B cell (primary cell): ENCODE results near the gene RFX3. TPM values are rescaled to one million over a fixed set of nuclear protein-coding genes. Genes with fewer than 3 reads are reported as not detected.
A peak's percentile ranks its signal among the peaks of the same experiment; 100 is the strongest.

Source experiments
- ATAC-seq: fragments of 200-7000 bp; cut with Tn5 transposase; one replicate; pipeline ENCODE4 v1.10.0; 2021; ENCODE audit warnings: low read depth, mild to moderate bottlenecking, moderate number of reproducible peaks, moderate library complexity
- CTCF ChIA-PET: fragments of 350-600 bp; sonication (Branson Sonifier 250); formaldehyde crosslinking; loops from one replicate; lab custom pipeline; 2021; ENCODE audit warnings: antibody characterized with exemption, inconsistent platforms; lab: Charles Lee
- POLR2A ChIA-PET: fragments of 350-600 bp; sonication (Branson Sonifier 250); formaldehyde crosslinking; loops from one replicate; lab custom pipeline; 2021; ENCODE audit warnings: antibody characterized with exemption; lab: Charles Lee
- DNase-seq: peaks from one replicate; pipeline ENCODE4 v3.0.0; 2013
- H2AFZ ChIP-seq: 2 replicates; pipeline ENCODE4 v1.6.1; 2012; ENCODE audit warnings: mild to moderate bottlenecking, low read depth, low read length; ENCODE audit not compliant: insufficient read depth, poor library complexity, severe bottlenecking
- H3K27ac ChIP-seq, 2 donors: 1 replicate in 1 of 2; 2 replicates in 1 of 2; pipeline ENCODE4 v1.5.1; 2012 to 2013; ENCODE audit warnings: low read length in 2 of 2, mild to moderate bottlenecking in 2 of 2, moderate library complexity in 1 of 2
- H3K27me3 ChIP-seq, 4 experiments: fragments of 200-600 bp in 1 of 4; sonication (generic) in 1 of 4; replicated peaks in 1 of 4; 1 replicate in 2 of 4; 2 replicates in 2 of 4; pipeline versions ENCODE4 v1.6.1 to v1.7.0; 2013 to 2016; ENCODE audit warnings: low read length in 3 of 4, mild to moderate bottlenecking in 2 of 4, mixed read lengths in 1 of 4, moderate library complexity in 1 of 4; ENCODE audit not compliant: insufficient read depth in 4 of 4, control insufficient read depth in 3 of 4; ENCODE audit errors: control extremely low read depth in 1 of 4
- H3K36me3 ChIP-seq, 2 experiments: replicated peaks in 1 of 2; 1 replicate in 1 of 2; 2 replicates in 1 of 2; pipeline versions ENCODE4 v1.6.1 to v1.7.1; 2013; ENCODE audit warnings: low read length in 1 of 2; ENCODE audit not compliant: insufficient read depth in 2 of 2, control insufficient read depth in 1 of 2; ENCODE audit errors: control extremely low read depth in 1 of 2, extremely low read depth in 1 of 2
- H3K4me1 ChIP-seq, 2 donors: fragments of 200-600 bp in 1 of 2; sonication (generic) in 1 of 2; 1 replicate in 1 of 2; 2 replicates in 1 of 2; pipeline versions ENCODE4 v1.5.1 to v1.6.1; 2013 to 2017; ENCODE audit warnings: low read length in 2 of 2; ENCODE audit not compliant: control insufficient read depth in 2 of 2, insufficient read depth in 2 of 2
- H3K4me2 ChIP-seq: replicated peaks from 2 replicates; pipeline ENCODE3; 2012; ENCODE audit warnings: mild to moderate bottlenecking, low read depth, low read length; ENCODE audit not compliant: poor library complexity, severe bottlenecking
- H3K4me3 ChIP-seq, 5 experiments: fragments of 200-600 bp in 1 of 5; sonication (generic) in 1 of 5; 1 replicate in 3 of 5; 2 replicates in 2 of 5; pipeline versions ENCODE4 v1.5.1 to v1.7.0; 2011 to 2016; ENCODE audit warnings: low read length in 4 of 5, mild to moderate bottlenecking in 4 of 5, low read depth in 2 of 5, control low read depth in 1 of 5, moderate library complexity in 1 of 5; ENCODE audit not compliant: insufficient read depth in 1 of 5; ENCODE audit errors: control extremely low read depth in 1 of 5, extremely low read depth in 1 of 5
- H3K79me2 ChIP-seq: fragments of 200-600 bp; sonication (generic); one replicate; pipeline ENCODE4 v1.6.0; 2016; ENCODE audit warnings: low read length; ENCODE audit not compliant: control insufficient read depth, insufficient read depth
- H3K9ac ChIP-seq: fragments of 200-600 bp; sonication (generic); 2 replicates; pipeline ENCODE4 v1.6.1; 2017; ENCODE audit warnings: mild to moderate bottlenecking, low read length, moderate library complexity
- H3K9me3 ChIP-seq, 3 donors: one replicate each; pipeline versions ENCODE4 v1.6.1 to v1.7.1; 2013; ENCODE audit warnings: low read length in 2 of 3; ENCODE audit not compliant: control insufficient read depth in 2 of 3, insufficient read depth in 1 of 3; ENCODE audit errors: control extremely low read depth in 1 of 3
- H4K20me1 ChIP-seq: 2 replicates; pipeline ENCODE4 v1.6.0; 2012; ENCODE audit warnings: mild to moderate bottlenecking, low read length; ENCODE audit not compliant: insufficient read depth, control insufficient read depth, poor library complexity, severe bottlenecking
- H3K27ac Mint-ChIP-seq: one replicate; pipeline ENCODE4 v1.8.0; 2021; ENCODE audit warnings: mixed read lengths
- H3K27me3 Mint-ChIP-seq: one replicate; pipeline ENCODE4 v1.8.0; 2021; ENCODE audit warnings: mixed read lengths
- H3K4me1 Mint-ChIP-seq: one replicate; pipeline ENCODE4 v1.8.0; 2021; ENCODE audit warnings: mixed read lengths
- H3K4me3 Mint-ChIP-seq: one replicate; pipeline ENCODE4 v1.8.0; 2021; ENCODE audit warnings: mixed read lengths
- H3K9me3 Mint-ChIP-seq: one replicate; pipeline ENCODE4 v1.8.0; 2022; ENCODE audit warnings: mixed read lengths; ENCODE audit not compliant: insufficient read depth
- EZH2 ChIP-seq: IDR thresholded peaks from 2 replicates; pipeline ENCODE4 v1.6.1; 2012; ENCODE audit warnings: borderline replicate concordance, low read depth, mild to moderate bottlenecking, moderate library complexity, low read length; ENCODE audit not compliant: insufficient read depth, poor library complexity, severe bottlenecking
- WGBS: methylation state at CpG from one replicate; pipeline ENCODE4 v1.1.5; 2013; ENCODE audit warnings: missing lambda C conversion rate; ENCODE audit not compliant: insufficient coverage; 5-methylcytosine and 5-hydroxymethylcytosine counted together
- intact Hi-C: fragments of 100-400 bp; cut with micrococcal nuclease; formaldehyde crosslinking; loops from one replicate; pipeline ENCODE4 v1.10.0; 2022
- polyA plus RNA-seq: library from polyadenylated mRNA; depleted of rRNA; stranded (reverse); fragments of >200 nt; gene quantifications from 2 replicates; pipeline ENCODE4 v1.2.3, GENCODE V29; 2012
- total RNA-seq, 2 donors: library from RNA; stranded (reverse); fragments of 120-200 nt in 1 of 2; gene quantifications; 1 replicate in 1 of 2; 2 replicates in 1 of 2; pipeline versions ENCODE4 v1.2.3 to v1.2.4, GENCODE V29; 2013 to 2022
- TF ChIP-seq, protein P1 (sequence below): fragments of 200-600 bp; IDR thresholded peaks from one replicate; pipeline ENCODE4 v1.8.0; 2022; ENCODE audit warnings: antibody characterized with exemption, mild to moderate bottlenecking

RFX3 gene
- total and polyA plus RNA-seq, 2 donors (not counting 1 experiment from before 2014, with no cell fraction given): 6.1 to 39.1 TPM

- under 1% methylated on average over 57 of the region's 74 CpGs for WGBS
These were observed 580 bp upstream of the RFX3 start for GRCh38 chr9:3526165-3526996.

More at GRCh38 chr9:3526165-3526996, 580 bp upstream of the RFX3 start:
- intact Hi-C loops: loop anchor here (1.0 to 5.0 kb wide), 4 partner anchors 128 to 1911 kb away; partner anchors contain the start of genes PLGRKT, PUM3 and RCL1
- peak; percentile 60 for ATAC-seq
- ChIA-PET CTCF (interaction anchor here (0.7 to 2.4 kb wide), 6 partner anchors 9 to 682 kb away, joined by 3 to 19 read pairs (median 4); partner anchors contain the start of gene PUM3), POLR2A (interaction anchor here (0.7 to 2.9 kb wide), 11 partner anchors 10 to 1214 kb away, joined by 3 to 26 read pairs (median 6); partner anchors contain the start of genes AK3 and PUM3)
- H3K36me3 ChIP-seq: no peaks in the 10 kb centered on the region
- no peaks in the 10 kb centered on the region for H3K27me3 Mint-ChIP-seq
- no peaks in the 10 kb centered on the region for H3K9me3 Mint-ChIP-seq
- H3K9ac ChIP-seq: peak overlapping the region; percentile 100
- peaks cover 48% of the 10 kb centered on the region for H3K4me1 Mint-ChIP-seq
- peak; percentile 95 for DNase-seq
- H3K4me3 Mint-ChIP-seq: peak overlapping the region; percentile 100
- H3K4me1 ChIP-seq: peaks cover 17 to 35% of the 10 kb centered on the region in 2 donors
- H3K27ac Mint-ChIP-seq: peak overlapping the region; percentile 100
- peak overlapping the region; percentile 85 for H3K4me2 ChIP-seq
- no peaks in the 10 kb centered on the region for H4K20me1 ChIP-seq
- no peaks in the 10 kb centered on the region for H3K27me3 ChIP-seq
- peak overlapping the region; percentile 100 for H3K27ac ChIP-seq
- H2AFZ ChIP-seq: peak overlapping the region; percentile 83
- H3K4me3 ChIP-seq: peak overlapping the region; percentile 73 to 99 (median 95)
- no peak for TF ChIP-seq EZH2
- TF ChIP-seq, protein P1, sequence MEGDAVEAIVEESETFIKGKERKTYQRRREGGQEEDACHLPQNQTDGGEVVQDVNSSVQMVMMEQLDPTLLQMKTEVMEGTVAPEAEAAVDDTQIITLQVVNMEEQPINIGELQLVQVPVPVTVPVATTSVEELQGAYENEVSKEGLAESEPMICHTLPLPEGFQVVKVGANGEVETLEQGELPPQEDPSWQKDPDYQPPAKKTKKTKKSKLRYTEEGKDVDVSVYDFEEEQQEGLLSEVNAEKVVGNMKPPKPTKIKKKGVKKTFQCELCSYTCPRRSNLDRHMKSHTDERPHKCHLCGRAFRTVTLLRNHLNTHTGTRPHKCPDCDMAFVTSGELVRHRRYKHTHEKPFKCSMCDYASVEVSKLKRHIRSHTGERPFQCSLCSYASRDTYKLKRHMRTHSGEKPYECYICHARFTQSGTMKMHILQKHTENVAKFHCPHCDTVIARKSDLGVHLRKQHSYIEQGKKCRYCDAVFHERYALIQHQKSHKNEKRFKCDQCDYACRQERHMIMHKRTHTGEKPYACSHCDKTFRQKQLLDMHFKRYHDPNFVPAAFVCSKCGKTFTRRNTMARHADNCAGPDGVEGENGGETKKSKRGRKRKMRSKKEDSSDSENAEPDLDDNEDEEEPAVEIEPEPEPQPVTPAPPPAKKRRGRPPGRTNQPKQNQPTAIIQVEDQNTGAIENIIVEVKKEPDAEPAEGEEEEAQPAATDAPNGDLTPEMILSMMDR: no peak
- peaks cover 65% of the 10 kb centered on the region for H3K79me2 ChIP-seq
- no peaks in the 10 kb centered on the region for H3K9me3 ChIP-seq
